Lower lobe of right lung (tissue), 2 donors: ENCODE data around the gene MUCL3. TPM values are rescaled to one million over a fixed set of nuclear protein-coding genes. Genes with fewer than 3 reads are reported as not detected.
A peak's percentile ranks its signal among the peaks of the same experiment; 100 is the strongest.

ENCODE experiments used
- ATAC-seq, 2 donors: fragments of 200-7000 bp; cut with Tn5 transposase; one replicate each; pipeline ENCODE4 v1.9.1; 2020 to 2022; ENCODE audit warnings: mild to moderate bottlenecking in 2 of 2, moderate library complexity in 2 of 2
- DNase-seq: peaks from one replicate; pipeline ENCODE4 v3.0.0-alpha.2; 2020
- H3K27ac ChIP-seq: fragments of 200-600 bp; one replicate; pipeline ENCODE4 v1.8.0; 2022
- H3K27me3 ChIP-seq: fragments of 200-600 bp; one replicate; pipeline ENCODE4 v1.8.0; 2022; ENCODE audit warnings: low read depth
- H3K36me3 ChIP-seq: fragments of 200-600 bp; one replicate; pipeline ENCODE4 v1.8.0; 2022; ENCODE audit warnings: mild to moderate bottlenecking
- H3K4me1 ChIP-seq: fragments of 200-600 bp; one replicate; pipeline ENCODE4 v1.8.0; 2022
- H3K4me3 ChIP-seq: fragments of 200-600 bp; one replicate; pipeline ENCODE4 v1.8.0; 2022; ENCODE audit warnings: mild to moderate bottlenecking
- H3K9me3 ChIP-seq: fragments of 200-600 bp; one replicate; pipeline ENCODE4 v1.8.0; 2022
- intact Hi-C: fragments of 100-400 bp; cut with DNase I; formaldehyde crosslinking; loops from one replicate; pipeline ENCODE4 v1.11.0; 2022
- total RNA-seq: library from RNA; stranded (reverse); fragmentation: NEBNext Ultra II Directional; extraction: Animal tissue kit (Norgen Biotek cat#: 25700); gene quantifications from one replicate; pipeline ENCODE4 v1.2.1, GENCODE V29; 2021
- TF ChIP-seq, protein P1 (sequence below): fragments of 200-600 bp; IDR thresholded peaks from one replicate; pipeline ENCODE4 v1.8.0; 2022; ENCODE audit warnings: antibody characterized with exemption, mild to moderate bottlenecking
- donor health status: DM: no; HTN: yes; CAD: no; lungs with severe emphysema.

MUCL3 gene
- total RNA-seq, 1 donor from 2014 or later, result 5.3 TPM

GRCh38 chr6:30974490-30975252 is 33.9 kb downstream of the MUCL3 start:
- ATAC-seq (peak in 1 of 2 donors; percentile 47), DNase-seq (no peak)
- Histone ChIP-seq H3K4me3 (no peak overlapping the region), H3K9me3 (no peaks in the 10 kb centered on the region), H3K36me3 (no peaks in the 10 kb centered on the region), H3K4me1 (no peaks in the 10 kb centered on the region), H3K27me3 (no peaks in the 10 kb centered on the region), H3K27ac (no peak overlapping the region)
- TF ChIP-seq, protein P1, sequence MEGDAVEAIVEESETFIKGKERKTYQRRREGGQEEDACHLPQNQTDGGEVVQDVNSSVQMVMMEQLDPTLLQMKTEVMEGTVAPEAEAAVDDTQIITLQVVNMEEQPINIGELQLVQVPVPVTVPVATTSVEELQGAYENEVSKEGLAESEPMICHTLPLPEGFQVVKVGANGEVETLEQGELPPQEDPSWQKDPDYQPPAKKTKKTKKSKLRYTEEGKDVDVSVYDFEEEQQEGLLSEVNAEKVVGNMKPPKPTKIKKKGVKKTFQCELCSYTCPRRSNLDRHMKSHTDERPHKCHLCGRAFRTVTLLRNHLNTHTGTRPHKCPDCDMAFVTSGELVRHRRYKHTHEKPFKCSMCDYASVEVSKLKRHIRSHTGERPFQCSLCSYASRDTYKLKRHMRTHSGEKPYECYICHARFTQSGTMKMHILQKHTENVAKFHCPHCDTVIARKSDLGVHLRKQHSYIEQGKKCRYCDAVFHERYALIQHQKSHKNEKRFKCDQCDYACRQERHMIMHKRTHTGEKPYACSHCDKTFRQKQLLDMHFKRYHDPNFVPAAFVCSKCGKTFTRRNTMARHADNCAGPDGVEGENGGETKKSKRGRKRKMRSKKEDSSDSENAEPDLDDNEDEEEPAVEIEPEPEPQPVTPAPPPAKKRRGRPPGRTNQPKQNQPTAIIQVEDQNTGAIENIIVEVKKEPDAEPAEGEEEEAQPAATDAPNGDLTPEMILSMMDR, result no peak
- intact Hi-C loops, result no loop called here

DNA sequence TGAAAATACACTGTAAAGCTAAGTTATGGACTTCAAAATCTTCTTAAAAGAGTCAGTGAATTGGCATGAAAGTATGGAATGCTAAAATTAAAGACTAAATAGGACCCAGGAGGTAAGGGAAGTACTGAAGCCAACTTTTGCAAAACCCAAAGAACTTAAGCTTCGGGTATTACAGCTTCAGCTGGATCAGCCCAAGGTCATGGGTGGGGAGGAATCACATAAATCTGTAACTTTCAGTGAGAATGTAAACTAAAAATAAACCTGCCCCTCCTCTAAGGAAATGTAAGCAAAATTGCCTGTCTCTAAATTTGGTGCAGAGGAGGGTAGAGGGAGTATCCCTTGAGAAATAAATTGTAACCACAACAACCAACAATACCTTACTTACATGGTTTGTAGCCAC is 38.4 kb downstream of the MUCL3 start:
- no peaks in the 10 kb centered on the region for H3K27me3 ChIP-seq
- no peak overlapping the region for H3K4me3 ChIP-seq
- TF ChIP-seq, protein P1, result no peak
- intact Hi-C loops, result no loop called here
- no peak for ATAC-seq
- H3K4me1 ChIP-seq, result peaks cover 8% of the 10 kb centered on the region
- no peak for DNase-seq
- H3K9me3 ChIP-seq, result no peaks in the 10 kb centered on the region
- no peak overlapping the region for H3K27ac ChIP-seq
- H3K36me3 ChIP-seq, result no peaks in the 10 kb centered on the region

GRCh38 chr6:30979690-30980089 is 38.9 kb downstream of the MUCL3 start:
- no peaks in the 10 kb centered on the region for H3K27me3 ChIP-seq
- peaks cover 8% of the 10 kb centered on the region for H3K4me1 ChIP-seq
- no peaks in the 10 kb centered on the region for H3K36me3 ChIP-seq
- H3K9me3 ChIP-seq, result no peaks in the 10 kb centered on the region
- intact Hi-C loops, result no loop called here
- DNase-seq (no peak), ATAC-seq (no peak)
- H3K4me3 ChIP-seq, result no peak overlapping the region
- no peak overlapping the region for H3K27ac ChIP-seq
- TF ChIP-seq, protein P1, result no peak

GRCh38 chr6:30981942-30982772 is 41.4 kb downstream of the MUCL3 start:
- Histone ChIP-seq H3K4me1 (peaks cover 8% of the 10 kb centered on the region), H3K36me3 (no peaks in the 10 kb centered on the region), H3K27me3 (no peaks in the 10 kb centered on the region), H3K27ac (peak overlapping the region; percentile 11), H3K4me3 (peak overlapping the region; percentile 33), H3K9me3 (no peaks in the 10 kb centered on the region)
- intact Hi-C loops, result no loop called here
- DNase-seq, result no peak
- TF ChIP-seq, protein P1, result no peak
- peak; percentile 80 to 89 for ATAC-seq

GRCh38 chr6:30983439-30983838 is 42.7 kb downstream of the MUCL3 start, which contains the start of gene MUC21:
TSS of gene MUC21 (plus strand) at chr6:30983718. CDS start at chr6:30983959, 241 bp downstream.
- TF ChIP-seq, protein P1, result no peak
- ATAC-seq, result peak; percentile 5 to 61
- no peak within 1 kb of the TSS for H3K4me3 ChIP-seq
- H3K4me1 ChIP-seq, result peaks cover 8% of the 10 kb centered on the region
- H3K27me3 ChIP-seq, result no peaks in the 10 kb centered on the region
- intact Hi-C loops, result no loop called here
- DNase-seq, result no peak
- H3K36me3 ChIP-seq, result no peaks in the 10 kb centered on the region
- H3K9me3 ChIP-seq, result no peaks in the 10 kb centered on the region
- H3K27ac ChIP-seq, result peak within 1 kb of the TSS; percentile 11
